PC-3 (cell line): ENCODE results near the gene ACTL10.
"Not testable (repeated sequence)": the region's sequence is repeated elsewhere in the genome, so short reads cannot be mapped to it uniquely, and the experiment has no call there.

Experiments used
- EZH2 ChIP-seq: fragments of 300-600 bp; sonication (generic); IDR thresholded peaks from one replicate; pipeline ENCODE4 v1.6.1; 2017; ENCODE audit warnings: antibody characterized with exemption, mild to moderate bottlenecking, low read length; ENCODE audit not compliant: unreplicated experiment
- EZH2phosphoT487 ChIP-seq: fragments of 300-600 bp; sonication (generic); IDR thresholded peaks from 2 replicates; pipeline ENCODE4 v1.6.1; 2018; ENCODE audit warnings: mild to moderate bottlenecking, antibody characterized with exemption, low read length, borderline replicate concordance
- TF ChIP-seq, protein P1 (sequence below): fragments of 300-600 bp; sonication (generic); conservative IDR thresholded peaks from 2 replicates; pipeline ENCODE4 v1.5.1; 2017; ENCODE audit warnings: antibody characterized with exemption, low read depth, mild to moderate bottlenecking, low read length

DNA sequence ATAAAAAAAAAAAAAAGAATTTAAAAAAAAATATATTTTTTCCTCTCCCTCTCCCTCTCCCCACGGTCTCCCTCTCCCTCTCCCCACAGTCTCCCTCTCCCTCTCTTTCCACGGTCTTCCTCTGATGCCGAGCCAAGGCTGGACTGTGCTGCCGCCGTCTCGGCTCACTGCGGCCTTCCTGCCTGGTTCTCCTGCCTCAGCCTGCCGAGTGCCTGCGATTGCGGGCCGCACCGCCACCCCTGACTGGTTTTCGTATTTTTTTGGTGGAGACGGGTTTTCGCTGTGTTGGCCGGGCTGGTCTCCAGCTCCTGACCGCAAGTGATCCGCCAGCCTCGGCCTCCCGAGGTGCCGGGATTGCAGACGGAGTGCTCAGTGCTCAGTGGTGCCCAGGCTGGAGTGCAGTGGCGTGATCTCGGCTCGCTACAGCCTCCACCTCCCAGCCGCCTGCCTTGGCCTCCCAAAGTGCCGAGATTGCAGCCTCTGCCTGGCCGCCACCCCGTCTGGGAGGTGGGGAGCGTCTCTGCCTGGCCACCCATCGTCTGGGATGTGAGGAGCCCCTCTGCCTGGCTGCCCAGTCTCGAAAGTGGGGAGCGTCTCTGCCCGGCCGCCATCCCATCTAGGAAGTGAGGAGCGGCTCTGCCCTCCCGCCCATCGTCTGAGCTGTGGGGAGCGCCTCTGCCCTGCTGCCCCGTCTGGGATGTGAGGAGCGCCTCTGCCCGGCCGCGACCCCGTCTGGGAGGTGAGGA lies 34.1 kb downstream of the ACTL10 start:
- TF ChIP-seq, protein P1, sequence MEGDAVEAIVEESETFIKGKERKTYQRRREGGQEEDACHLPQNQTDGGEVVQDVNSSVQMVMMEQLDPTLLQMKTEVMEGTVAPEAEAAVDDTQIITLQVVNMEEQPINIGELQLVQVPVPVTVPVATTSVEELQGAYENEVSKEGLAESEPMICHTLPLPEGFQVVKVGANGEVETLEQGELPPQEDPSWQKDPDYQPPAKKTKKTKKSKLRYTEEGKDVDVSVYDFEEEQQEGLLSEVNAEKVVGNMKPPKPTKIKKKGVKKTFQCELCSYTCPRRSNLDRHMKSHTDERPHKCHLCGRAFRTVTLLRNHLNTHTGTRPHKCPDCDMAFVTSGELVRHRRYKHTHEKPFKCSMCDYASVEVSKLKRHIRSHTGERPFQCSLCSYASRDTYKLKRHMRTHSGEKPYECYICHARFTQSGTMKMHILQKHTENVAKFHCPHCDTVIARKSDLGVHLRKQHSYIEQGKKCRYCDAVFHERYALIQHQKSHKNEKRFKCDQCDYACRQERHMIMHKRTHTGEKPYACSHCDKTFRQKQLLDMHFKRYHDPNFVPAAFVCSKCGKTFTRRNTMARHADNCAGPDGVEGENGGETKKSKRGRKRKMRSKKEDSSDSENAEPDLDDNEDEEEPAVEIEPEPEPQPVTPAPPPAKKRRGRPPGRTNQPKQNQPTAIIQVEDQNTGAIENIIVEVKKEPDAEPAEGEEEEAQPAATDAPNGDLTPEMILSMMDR = not testable (repeated sequence)
- TF ChIP-seq EZH2, EZH2phosphoT487: not testable (repeated sequence)
